HG02870 (cell line): ENCODE results near the gene FAM184A.

Experiments
- ATAC-seq: cut with Tn5 transposase; IDR thresholded peaks from one replicate; pipeline ENCODE4 v1.9.1; 2021; ENCODE audit warnings: mild to moderate bottlenecking, moderate library complexity; ENCODE audit not compliant: unreplicated experiment

The FAM184A gene

GRCh38 chr6:119061215-119061614, 17.2 kb downstream of the FAM184A start:
- ATAC-seq: no peak

GRCh38 chr6:119060255-119060907, 18.1 kb downstream of the FAM184A start:
- no peak for ATAC-seq

GRCh38 chr6:119055069-119055468, 23.4 kb downstream of the FAM184A start:
- no peak for ATAC-seq

- ATAC-seq: no peak
Measured at GRCh38 chr6:119052987-119053386, 25.5 kb downstream of the FAM184A start.

GRCh38 chr6:119052292-119052889, 26.1 kb downstream of the FAM184A start:
- peak; percentile 73 for ATAC-seq

GRCh38 chr6:119044255-119044654, 34.2 kb downstream of the FAM184A start:
- ATAC-seq: no peak

- peak; percentile 55 for ATAC-seq
Measured at GRCh38 chr6:119043783-119044182, 34.7 kb downstream of the FAM184A start.

GRCh38 chr6:119043265-119043664, 35.2 kb downstream of the FAM184A start:
- no peak for ATAC-seq

- no peak for ATAC-seq
Measured at GRCh38 chr6:119040636-119041035, 37.8 kb downstream of the FAM184A start.

- no peak for ATAC-seq
Measured at GRCh38 chr6:119040229-119040628, 38.2 kb downstream of the FAM184A start.

GRCh38 chr6:119037941-119038623, 40.4 kb downstream of the FAM184A start:
- ATAC-seq: no peak

- no peak for ATAC-seq
Measured at GRCh38 chr6:119037264-119037663, 41.2 kb downstream of the FAM184A start.

- ATAC-seq: no peak
Measured at GRCh38 chr6:119036081-119036480, 42.4 kb downstream of the FAM184A start.

GRCh38 chr6:119035459-119035858, 43.0 kb downstream of the FAM184A start:
- ATAC-seq: no peak

- no peak for ATAC-seq
Measured at GRCh38 chr6:119034827-119035458, 43.5 kb downstream of the FAM184A start.

- no peak for ATAC-seq
Measured at GRCh38 chr6:119032428-119032827, 46.0 kb downstream of the FAM184A start.

- no peak for ATAC-seq
Measured at GRCh38 chr6:119030759-119031158, 47.7 kb downstream of the FAM184A start.

- no peak for ATAC-seq
Measured at GRCh38 chr6:119028091-119028490, 50.4 kb downstream of the FAM184A start.

GRCh38 chr6:119027465-119027864, 51.0 kb downstream of the FAM184A start:
- no peak for ATAC-seq

GRCh38 chr6:119026822-119027221, 51.6 kb downstream of the FAM184A start:
- no peak for ATAC-seq

GRCh38 chr6:119025793-119026192, 52.7 kb downstream of the FAM184A start:
- no peak for ATAC-seq

- ATAC-seq: no peak
Measured at GRCh38 chr6:119024111-119024510, 54.4 kb downstream of the FAM184A start.
